A549 (cell line): Measurements from ENCODE around the gene KANTR. TPM values are rescaled to one million over a fixed set of nuclear protein-coding genes. Genes with fewer than 3 reads are reported as not detected.

Experiments used
- ATAC-seq, 2 experiments: fragments of 200-7000 bp in 1 of 2; fragments of >200 bp in 1 of 2; cut with Nextera tagmentation in 1 of 2; cut with Tn5 transposase in 1 of 2; 3 replicates each; pipeline versions ENCODE4 v1.8.0 to v1.9.1; 2018 to 2020; ENCODE audit warnings: mild to moderate bottlenecking in 1 of 2, moderate library complexity in 1 of 2
- CTCF ChIA-PET: fragments of 300-600 bp; sonication (Branson Sonifier 250); formaldehyde crosslinking; extraction: SDS; loops from one replicate; lab custom pipeline; 2021; ENCODE audit warnings: antibody characterized with exemption, inconsistent platforms; lab: Yijun Ruan, JAX
- POLR2A ChIA-PET: fragments of 350-600 bp; formaldehyde crosslinking; extraction: SDS; loops from one replicate; lab custom pipeline; 2021; ENCODE audit warnings: antibody characterized with exemption, inconsistent platforms; lab: Yijun Ruan, JAX
- DNase-seq, 2 experiments: peaks; one replicate each; pipeline versions ENCODE4 v3.0.0 to v3.0.0-alpha.2; 2011 to 2016; ENCODE audit warnings: low read depth in 1 of 2, low spot score in 1 of 2
- FAIRE-seq: peaks from 2 replicates; lab custom pipeline; 2011; peaks lifted over from hg19 to GRCh38; lab: Jason Lieb, UNC
- H3K27ac ChIP-seq, 2 experiments: fragments of >200 bp; sonication (Bioruptor Twin); formaldehyde crosslinking; 3 replicates each; pipeline ENCODE4 v1.5.1; 2016 to 2017
- H3K4me1 ChIP-seq: fragments of >200 bp; sonication (Bioruptor Twin); formaldehyde crosslinking; 3 replicates; pipeline ENCODE4 v1.6.1; 2016
- H3K4me2 ChIP-seq: fragments of >200 bp; sonication (Bioruptor Twin); formaldehyde crosslinking; 3 replicates; pipeline ENCODE4 v1.6.1; 2016
- H3K4me3 ChIP-seq: fragments of >200 bp; sonication (Bioruptor Twin); formaldehyde crosslinking; 3 replicates; pipeline ENCODE4 v1.5.1; 2016
- H3K9me3 ChIP-seq: fragments of >200 bp; sonication (Bioruptor Twin); formaldehyde crosslinking; 3 replicates; pipeline ENCODE4 v1.6.1; 2016
- BCL3 ChIP-seq: fragments of >200 bp; sonication (Bioruptor Twin); formaldehyde crosslinking; IDR thresholded peaks from 3 replicates; pipeline ENCODE4 v1.6.1; 2016
- CBX2 ChIP-seq: fragments of 200-600 bp; sonication (generic); IDR thresholded peaks from 2 replicates; pipeline ENCODE4 v1.6.1; 2016; ENCODE audit warnings: low read depth, mild to moderate bottlenecking, borderline replicate concordance
- CBX8 ChIP-seq: fragments of 200-600 bp; sonication (generic); IDR thresholded peaks from 2 replicates; pipeline ENCODE4 v1.6.1; 2016
- CEBPB ChIP-seq, 2 experiments: fragments of >200 bp in 1 of 2; sonication (Bioruptor Twin) in 1 of 2; formaldehyde crosslinking in 1 of 2; IDR thresholded peaks; 2 replicates each; pipeline ENCODE4 v1.6.1; 2012 to 2016
- CHD4 ChIP-seq: fragments of 200-600 bp; sonication (generic); IDR thresholded peaks from 2 replicates; pipeline ENCODE4 v1.6.1; 2016; ENCODE audit warnings: antibody characterized with exemption, mild to moderate bottlenecking, borderline replicate concordance
- CTCF ChIP-seq: fragments of >200 bp; sonication (Bioruptor Twin); formaldehyde crosslinking; IDR thresholded peaks from 3 replicates; pipeline ENCODE4 v1.5.1; 2016
- E2F6 ChIP-seq: IDR thresholded peaks from 2 replicates; pipeline ENCODE4 v1.6.1; 2012; ENCODE audit warnings: low read depth, borderline replicate concordance
- FOSB ChIP-seq: fragments of 250-450 bp; sonication (Bioruptor Pico); IDR thresholded peaks from 2 replicates; pipeline ENCODE4 v1.5.0; 2020; ENCODE audit warnings: mild to moderate bottlenecking, moderate library complexity
- FOSL2 ChIP-seq, 2 experiments: fragments of 450-650 bp in 1 of 2; fragments of >200 bp in 1 of 2; sonication (Bioruptor Twin) in 1 of 2; formaldehyde crosslinking; IDR thresholded peaks; 2 replicates each; pipeline versions ENCODE4 v1.5.0 to v1.6.1; 2016 to 2020; ENCODE audit warnings: mild to moderate bottlenecking in 1 of 2, moderate library complexity in 1 of 2
- GATA3 ChIP-seq: IDR thresholded peaks from 2 replicates; pipeline ENCODE4 v1.6.1; 2012; ENCODE audit warnings: borderline replicate concordance
- HDAC2 ChIP-seq: fragments of 200-600 bp; sonication (generic); IDR thresholded peaks from 2 replicates; pipeline ENCODE4 v1.6.1; 2016
- HEYL ChIP-seq: fragments of 250-450 bp; sonication (Bioruptor Pico); IDR thresholded peaks from 2 replicates; pipeline ENCODE4 v1.8.0; 2021; ENCODE audit warnings: mild to moderate bottlenecking, moderate library complexity
- HMGXB4 ChIP-seq: fragments of 250-450 bp; sonication (Bioruptor Pico); IDR thresholded peaks from 2 replicates; pipeline ENCODE4 v1.5.0; 2021; ENCODE audit warnings: mild to moderate bottlenecking, moderate library complexity, borderline replicate concordance
- HOXA7 ChIP-seq: fragments of 250-450 bp; sonication (Bioruptor Pico); IDR thresholded peaks from 2 replicates; pipeline ENCODE4 v1.5.0; 2020; ENCODE audit warnings: mild to moderate bottlenecking, moderate library complexity
- HOXB13 ChIP-seq: fragments of 250-450 bp; sonication (Bioruptor Pico); IDR thresholded peaks from 2 replicates; pipeline ENCODE4 v1.5.0; 2020; ENCODE audit warnings: low read depth, mild to moderate bottlenecking, moderate library complexity
- JUNB ChIP-seq: fragments of >200 bp; sonication (Bioruptor Twin); formaldehyde crosslinking; IDR thresholded peaks from 2 replicates; pipeline ENCODE4 v1.6.1; 2016
- MYC ChIP-seq: IDR thresholded peaks from 2 replicates; pipeline ENCODE4 v1.6.1; 2012; ENCODE audit warnings: mild to moderate bottlenecking, inconsistent platforms, low read length, improper control_type of control experiment, borderline replicate concordance
- RAD21 ChIP-seq, 2 experiments: fragments of >200 bp in 1 of 2; sonication (Bioruptor Twin) in 1 of 2; formaldehyde crosslinking in 1 of 2; IDR thresholded peaks in 1 of 2; conservative IDR thresholded peaks in 1 of 2; 2 replicates in 1 of 2; 3 replicates in 1 of 2; pipeline ENCODE4 v1.6.1; 2012 to 2018; ENCODE audit warnings: inconsistent platforms in 1 of 2
- RCOR1 ChIP-seq: fragments of 150-350 bp; IDR thresholded peaks from 2 replicates; pipeline ENCODE4 v1.6.1; 2014; ENCODE audit warnings: antibody characterized with exemption, low read length, low read depth
- RFX5 ChIP-seq: fragments of 450-650 bp; IDR thresholded peaks from 2 replicates; pipeline ENCODE4 v1.7.1; 2014; ENCODE audit warnings: antibody characterized with exemption, mild to moderate bottlenecking, moderate library complexity
- RNF2 ChIP-seq: fragments of 200-600 bp; sonication (generic); IDR thresholded peaks from 2 replicates; pipeline ENCODE4 v1.6.1; 2016; ENCODE audit warnings: low read depth, mild to moderate bottlenecking, antibody characterized with exemption, moderate library complexity, borderline replicate concordance
- SREBF2 ChIP-seq: fragments of 450-650 bp; IDR thresholded peaks from 2 replicates; pipeline ENCODE4 v1.6.1; 2014; ENCODE audit warnings: mild to moderate bottlenecking, moderate library complexity
- TP53 ChIP-seq: fragments of 250-450 bp; sonication (Bioruptor Pico); IDR thresholded peaks from 2 replicates; pipeline ENCODE4 v1.5.0; 2021; ENCODE audit warnings: mild to moderate bottlenecking, moderate library complexity
- ZFP36 ChIP-seq: fragments of 450-650 bp; IDR thresholded peaks from 2 replicates; pipeline ENCODE4 v1.6.1; 2014; ENCODE audit warnings: borderline replicate concordance; ENCODE audit not compliant: partially characterized antibody
- ZNF302 ChIP-seq: fragments of 250-450 bp; sonication (Bioruptor Pico); IDR thresholded peaks from 2 replicates; pipeline ENCODE4 v1.9.0; 2021; ENCODE audit warnings: inconsistent platforms, mild to moderate bottlenecking, moderate library complexity
- WGBS: methylation state at CpG from one replicate; pipeline ENCODE4 v1.1.6; 2017; ENCODE audit errors: missing lambda C conversion rate; 5-methylcytosine and 5-hydroxymethylcytosine counted together
- polyA plus RNA-seq, 4 experiments: library from polyadenylated mRNA; depleted of rRNA in 3 of 4; stranded (reverse); fragments of >200 nt; fragmentation: RNase III in 1 of 4; extraction: RNeasy Plus Mini Kit Qiagen cat#74134 plus additional on column Dnase treatment in 1 of 4; gene quantifications; 2 replicates in 3 of 4; 3 replicates in 1 of 4; pipeline ENCODE4 v1.2.3, GENCODE V29; 2011 to 2017
- TF ChIP-seq, protein P1 (sequence below): fragments of 450-650 bp; IDR thresholded peaks from 2 replicates; pipeline ENCODE4 v1.6.1; 2014; ENCODE audit warnings: antibody characterized with exemption

The KANTR gene
- polyA plus RNA-seq, 2 of the 4 experiments (the other 2 are of a cell fraction): 3.3 to 5.7 TPM

DNA sequence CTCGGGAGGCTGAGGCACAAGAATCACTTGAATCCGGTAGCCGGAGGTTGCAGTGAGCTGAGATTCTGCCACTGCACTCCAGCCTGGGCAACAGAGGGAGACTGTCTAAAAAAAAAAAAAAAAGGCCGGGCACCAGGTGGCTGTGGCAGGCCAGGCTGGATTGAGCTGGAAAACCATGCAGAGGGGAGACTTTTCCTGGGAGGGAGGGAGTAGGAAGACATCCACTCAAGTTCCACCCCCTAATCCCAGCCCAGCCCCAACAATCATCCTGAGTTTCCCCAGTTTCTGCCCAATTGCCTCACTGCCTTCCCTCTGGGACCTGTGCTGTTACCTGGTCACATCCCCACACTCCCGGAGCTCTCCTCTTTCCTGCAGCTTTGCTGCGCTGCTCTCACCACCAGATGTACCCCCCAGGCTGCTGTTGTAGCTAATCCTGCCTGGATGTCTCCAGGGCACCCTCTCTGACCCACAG lies 20.8 kb upstream of the KANTR start:
- CTCF ChIA-PET: interaction anchor here (0.6 to 4.2 kb wide), 3 partner anchors 16 to 78 kb away, joined by 3 to 28 read pairs (median 4); no protein-coding TSS in a partner anchor
- DNase-seq (peak in 1 of 2 experiments; percentile 15), ATAC-seq (peak; percentile 45 to 66), FAIRE-seq (no peak)
- Histone ChIP-seq H3K4me3 (no peak overlapping the region), H3K4me2 (peak overlapping the region; percentile 77), H3K4me1 (peaks cover 15% of the 10 kb centered on the region; the same call in 2 of the 3 replicates), H3K27ac (peak overlapping the region; percentile 65 to 74; a peak in 2 of 6 replicates), H3K9me3 (no peaks in the 10 kb centered on the region)
- no peak for TF ChIP-seq JUNB
- no peak for TF ChIP-seq HMGXB4 (CRISPR knock-in tag)
- no peak for TF ChIP-seq HOXB13 (CRISPR knock-in tag)
- no peak for TF ChIP-seq FOSB
- no peak for TF ChIP-seq BCL3
- TF ChIP-seq CBX2: no peak
- TF ChIP-seq RFX5: no peak
- WGBS: 51% methylated on average over 6 of the region's 6 CpGs
- POLR2A ChIA-PET: interaction anchor here (1.0 to 2.9 kb wide), 2 partner anchors 9 to 14 kb away, joined by 4 to 30 read pairs; partner anchors contain the start of gene TSPYL2

- TF ChIP-seq CBX8 (no peak), ZFP36 (peak; percentile 48), CEBPB (IDR thresholded peaks at IDR 0.05) (no peak), CHD4 (no peak), FOSL2 (IDR thresholded peaks at IDR 0.05) (no peak), FOSL2 (CRISPR knock-in tag; IDR thresholded peaks at IDR 0.05) (peak; percentile 50; the same call in 1 of the 2 replicates), SREBF2 (no peak)
- WGBS: 52% methylated on average over 7 of the region's 7 CpGs
- ChIA-PET CTCF (no interaction called here), POLR2A (no interaction called here)
- ATAC-seq: no peak
- H3K4me1 ChIP-seq: peaks cover 15% of the 10 kb centered on the region; the same call in 2 of the 3 replicates
- H3K9me3 ChIP-seq: no peaks in the 10 kb centered on the region
- DNase-seq: peak in 1 of 2 experiments; percentile 23
- H3K4me2 ChIP-seq: no peak overlapping the region
- H3K27ac ChIP-seq: no peak overlapping the region
- FAIRE-seq: peak; percentile 80
- H3K4me3 ChIP-seq: no peak overlapping the region
Observed at GRCh38 chrX:53075011-53075410, 18.9 kb upstream of the KANTR start.

GRCh38 chrX:53076671-53077070 lies 17.3 kb upstream of the KANTR start:
- POLR2A ChIA-PET: no interaction called here
- CTCF ChIA-PET: interaction anchor here (1.2 to 1.9 kb wide), 2 partner anchors 12 to 16 kb away, joined by 3 to 6 read pairs; no protein-coding TSS in a partner anchor
- no peaks in the 10 kb centered on the region for H3K9me3 ChIP-seq
- TF ChIP-seq E2F6: no peak
- TF ChIP-seq CEBPB (IDR thresholded peaks at IDR 0.05): no peak
- TF ChIP-seq RNF2: no peak
- TF ChIP-seq, protein P1, sequence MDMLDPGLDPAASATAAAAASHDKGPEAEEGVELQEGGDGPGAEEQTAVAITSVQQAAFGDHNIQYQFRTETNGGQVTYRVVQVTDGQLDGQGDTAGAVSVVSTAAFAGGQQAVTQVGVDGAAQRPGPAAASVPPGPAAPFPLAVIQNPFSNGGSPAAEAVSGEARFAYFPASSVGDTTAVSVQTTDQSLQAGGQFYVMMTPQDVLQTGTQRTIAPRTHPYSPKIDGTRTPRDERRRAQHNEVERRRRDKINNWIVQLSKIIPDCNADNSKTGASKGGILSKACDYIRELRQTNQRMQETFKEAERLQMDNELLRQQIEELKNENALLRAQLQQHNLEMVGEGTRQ: no peak
- TF ChIP-seq BCL3: no peak
- no peak for TF ChIP-seq MYC
- TF ChIP-seq RAD21 (conservative IDR thresholded peaks at IDR 0.05 in 1 of 2, IDR thresholded peaks at IDR 0.05 in 1 of 2): no peak
- TF ChIP-seq RCOR1: no peak
- no peak for TF ChIP-seq HEYL (CRISPR knock-in tag)
- no peak for TF ChIP-seq CBX8
- no peak for TF ChIP-seq HOXA7 (CRISPR knock-in tag)
- no peak for TF ChIP-seq HDAC2
- TF ChIP-seq GATA3: no peak
- no peak for TF ChIP-seq CTCF
- TF ChIP-seq ZNF302 (CRISPR knock-in tag): no peak
- no peak for TF ChIP-seq TP53 (CRISPR knock-in tag)

More at GRCh38 chrX:53076671-53077070, 17.3 kb upstream of the KANTR start:
- DNase-seq (no peak), ATAC-seq (no peak), FAIRE-seq (no peak)
- 99% methylated on average over 13 of the region's 21 CpGs for WGBS
- peaks cover 16% of the 10 kb centered on the region for H3K4me1 ChIP-seq
- H3K4me3 ChIP-seq: no peak overlapping the region
- H3K4me2 ChIP-seq: no peak overlapping the region
- H3K27ac ChIP-seq: no peak overlapping the region
